H1 (cell line): ENCODE results near the gene CPA2.
A peak's percentile ranks its signal among the peaks of the same experiment; 100 is the strongest.

ENCODE experiments used
- CTCF ChIP-seq, 3 experiments: IDR thresholded peaks; 1 replicate in 2 of 3; 2 replicates in 1 of 3; pipeline versions ENCODE4 v1.5.1 to v1.6.1; 2011; ENCODE audit warnings: low read length in 3 of 3, mild to moderate bottlenecking in 3 of 3, inconsistent platforms in 2 of 3, low read depth in 1 of 3, moderate library complexity in 1 of 3; ENCODE audit not compliant: insufficient read depth in 1 of 3; ENCODE audit errors: control extremely low read depth in 1 of 3
- EP300 ChIP-seq, 2 experiments: IDR thresholded peaks; 1 replicate in 1 of 2; 2 replicates in 1 of 2; pipeline ENCODE4 v1.6.1; 2011 to 2012; ENCODE audit warnings: low read depth in 2 of 2, low read length in 2 of 2, mild to moderate bottlenecking in 2 of 2, borderline replicate concordance in 1 of 2, inconsistent platforms in 1 of 2, moderate library complexity in 1 of 2
- EZH2 ChIP-seq: fragments of 200-600 bp; sonication (generic); IDR thresholded peaks from 2 replicates; pipeline ENCODE4 v1.7.1; 2012; ENCODE audit warnings: low read depth, mild to moderate bottlenecking, moderate library complexity, low read length, inconsistent platforms; ENCODE audit not compliant: severe bottlenecking
- POLR2A ChIP-seq, 2 experiments: IDR thresholded peaks; 1 replicate in 1 of 2; 2 replicates in 1 of 2; pipeline ENCODE4 v1.6.1; 2011; ENCODE audit warnings: low read depth in 2 of 2, low read length in 2 of 2, mild to moderate bottlenecking in 2 of 2; ENCODE audit errors: control extremely low read depth in 1 of 2
- SIN3A ChIP-seq, 2 experiments: IDR thresholded peaks in 1 of 2; conservative IDR thresholded peaks in 1 of 2; 2 replicates each; pipeline ENCODE4 v1.6.1; 2011 to 2012; ENCODE audit warnings: low read length in 2 of 2, improper control_type of control experiment in 1 of 2, low read depth in 1 of 2, mild to moderate bottlenecking in 1 of 2
- SUZ12 ChIP-seq: fragments of 200-600 bp; sonication (generic); IDR thresholded peaks from 2 replicates; pipeline ENCODE4 v1.6.1; 2012; ENCODE audit warnings: mild to moderate bottlenecking, inconsistent platforms, low read length, moderate library complexity, mixed read lengths
- YY1 ChIP-seq: IDR thresholded peaks from 2 replicates; pipeline ENCODE4 v1.6.1; 2011; ENCODE audit warnings: low read depth, mild to moderate bottlenecking, low read length

GRCh38 chr7:130272381-130273080 lies 5.9 kb downstream of the CPA2 start:
- no peak for TF ChIP-seq SUZ12
- no peak for TF ChIP-seq CTCF (IDR thresholded peaks at IDR 0.05; ENCODE audit: control extremely low read depth in 1 of 3, insufficient read depth in 1 of 3, low read depth in 1 of 3, low read length in 3 of 3)
- TF ChIP-seq EP300 (IDR thresholded peaks at IDR 0.05; ENCODE audit: borderline replicate concordance in 1 of 2, low read depth in 2 of 2, low read length in 2 of 2) = no peak
- peak in 1 of 2 experiments; percentile 70; a peak in 1 of 3 replicates for TF ChIP-seq POLR2A (IDR thresholded peaks at IDR 0.05; ENCODE audit: control extremely low read depth in 1 of 2, low read depth in 2 of 2, low read length in 2 of 2)
- TF ChIP-seq YY1 = peak; percentile 89
- no peak for TF ChIP-seq SIN3A (conservative IDR thresholded peaks at IDR 0.05 in 1 of 2, IDR thresholded peaks at IDR 0.05 in 1 of 2; ENCODE audit: low read depth in 1 of 2, low read length in 2 of 2)
- no peak for TF ChIP-seq EZH2
